ENCODE measurements around the gene TACR1. TPM values are rescaled to one million over a fixed set of nuclear protein-coding genes. Genes with fewer than 3 reads are reported as not detected.

Gene TACR1
- total RNA-seq, 1 donor from 2014 or later: not detected

- H3K4me1 Mint-ChIP-seq: no peaks in the 10 kb centered on the region
- no peaks in the 10 kb centered on the region for H3K9me3 Mint-ChIP-seq
- no peak overlapping the region for H3K4me3 Mint-ChIP-seq
- peaks cover 1% of the 10 kb centered on the region for H3K36me3 Mint-ChIP-seq (ENCODE audit: low read depth)
- CTCF ChIA-PET: no interaction called here
- DNase-seq (no peak), ATAC-seq (ENCODE audit: low read depth) (no peak)
- TF ChIP-seq CTCF (IDR thresholded peaks at IDR 0.05): no peak
- no peaks in the 10 kb centered on the region for H3K27me3 Mint-ChIP-seq
- intact Hi-C loops (cut with micrococcal nuclease): no loop called here
- POLR2A ChIA-PET: no interaction called here
- H3K27ac Mint-ChIP-seq: no peak overlapping the region
These were observed 178.8 kb downstream of the TACR1 start for GRCh38 chr2:75020476-75020875.

- no peak overlapping the region for H3K27ac Mint-ChIP-seq
- no peak overlapping the region for H3K4me3 Mint-ChIP-seq
- H3K4me1 Mint-ChIP-seq: no peaks in the 10 kb centered on the region
- no peak for ATAC-seq (ENCODE audit: low read depth)
- no peaks in the 10 kb centered on the region for H3K9me3 Mint-ChIP-seq
- peaks cover 1% of the 10 kb centered on the region for H3K36me3 Mint-ChIP-seq (ENCODE audit: low read depth)
- intact Hi-C loops (cut with micrococcal nuclease): no loop called here
- ChIA-PET POLR2A (no interaction called here), CTCF (no interaction called here)
- TF ChIP-seq CTCF (IDR thresholded peaks at IDR 0.05): no peak
- H3K27me3 Mint-ChIP-seq: no peaks in the 10 kb centered on the region
- no peak for DNase-seq
These were observed 179.5 kb downstream of the TACR1 start for GRCh38 chr2:75019790-75020189.

GRCh38 chr2:75018162-75018561 is 181.2 kb downstream of the TACR1 start:
- TF ChIP-seq CTCF (IDR thresholded peaks at IDR 0.05): no peak
- CTCF ChIA-PET: no interaction called here
- ATAC-seq (ENCODE audit: low read depth) (no peak), DNase-seq (no peak)
- Mint-ChIP-seq H3K4me3 (no peak overlapping the region), H3K36me3 (ENCODE audit: low read depth) (peaks cover 1% of the 10 kb centered on the region), H3K27me3 (no peaks in the 10 kb centered on the region), H3K4me1 (no peaks in the 10 kb centered on the region), H3K27ac (no peak overlapping the region), H3K9me3 (peaks cover 7% of the 10 kb centered on the region)
- POLR2A ChIA-PET: no interaction called here
- intact Hi-C loops (cut with micrococcal nuclease): no loop called here

GRCh38 chr2:75012080-75012479 is 187.2 kb downstream of the TACR1 start:
- ATAC-seq (ENCODE audit: low read depth): no peak
- peaks cover 5% of the 10 kb centered on the region for H3K36me3 Mint-ChIP-seq (ENCODE audit: low read depth)
- no peaks in the 10 kb centered on the region for H3K27me3 Mint-ChIP-seq
- DNase-seq: no peak
- peaks cover 7% of the 10 kb centered on the region for H3K9me3 Mint-ChIP-seq
- H3K27ac Mint-ChIP-seq: no peak overlapping the region
- intact Hi-C loops (cut with micrococcal nuclease): no loop called here
- no peak overlapping the region for H3K4me3 Mint-ChIP-seq
- ChIA-PET POLR2A (no interaction called here), CTCF (no interaction called here)
- no peak for TF ChIP-seq CTCF (IDR thresholded peaks at IDR 0.05)
- no peaks in the 10 kb centered on the region for H3K4me1 Mint-ChIP-seq

GRCh38 chr2:75010571-75010970 is 188.7 kb downstream of the TACR1 start:
- ATAC-seq (ENCODE audit: low read depth) (no peak), DNase-seq (no peak)
- H3K9me3 Mint-ChIP-seq: peaks cover 7% of the 10 kb centered on the region
- no peak overlapping the region for H3K27ac Mint-ChIP-seq
- H3K36me3 Mint-ChIP-seq (ENCODE audit: low read depth): peaks cover 8% of the 10 kb centered on the region
- no peaks in the 10 kb centered on the region for H3K4me1 Mint-ChIP-seq
- CTCF ChIA-PET: no interaction called here
- H3K27me3 Mint-ChIP-seq: no peaks in the 10 kb centered on the region
- intact Hi-C loops (cut with micrococcal nuclease): no loop called here
- H3K4me3 Mint-ChIP-seq: no peak overlapping the region
- POLR2A ChIA-PET: no interaction called here
- TF ChIP-seq CTCF (IDR thresholded peaks at IDR 0.05): no peak

All from activated B cell treated with CpG ODN at 0.5 μM for 24 hours (primary cell).